Liver (tissue), 9 donors: Measurements from ENCODE around the gene TWNK. TPM values are rescaled to one million over a fixed set of nuclear protein-coding genes. Genes with fewer than 3 reads are reported as not detected.

Source experiments
- DNase-seq: peaks from one replicate; pipeline ENCODE4 v3.0.0-alpha.2; 2017; ENCODE audit warnings: low spot score
- H3K27ac ChIP-seq, 2 donors: one replicate each; pipeline ENCODE4 v1.7.0; 2013; ENCODE audit warnings: inconsistent platforms in 2 of 2, low read length in 2 of 2, control low read depth in 1 of 2, low read depth in 1 of 2, mild to moderate bottlenecking in 1 of 2
- H3K27me3 ChIP-seq, 4 donors: one replicate each; pipeline versions ENCODE4 v1.6.1 to v1.7.0; 2013; ENCODE audit warnings: low read length in 3 of 4, inconsistent platforms in 1 of 4, mild to moderate bottlenecking in 1 of 4, moderate library complexity in 1 of 4; ENCODE audit not compliant: control insufficient read depth in 4 of 4, insufficient read depth in 4 of 4
- H3K36me3 ChIP-seq, 4 donors: one replicate each; pipeline versions ENCODE4 v1.6.1 to v1.7.0; 2013; ENCODE audit warnings: low read length in 3 of 4, mild to moderate bottlenecking in 3 of 4, low read depth in 1 of 4, moderate library complexity in 1 of 4; ENCODE audit not compliant: control insufficient read depth in 4 of 4, insufficient read depth in 3 of 4
- H3K4me1 ChIP-seq, 4 donors: one replicate each; pipeline versions ENCODE4 v1.6.1 to v1.7.0; 2013; ENCODE audit warnings: low read length in 3 of 4, mild to moderate bottlenecking in 3 of 4, moderate library complexity in 1 of 4; ENCODE audit not compliant: control insufficient read depth in 4 of 4, insufficient read depth in 4 of 4
- H3K4me3 ChIP-seq, 3 donors: one replicate each; pipeline versions ENCODE4 v1.6.1 to v1.7.0; 2013; ENCODE audit warnings: low read length in 3 of 3, control low read depth in 1 of 3, low read depth in 1 of 3, mild to moderate bottlenecking in 1 of 3
- H3K9ac ChIP-seq, 2 donors: one replicate each; pipeline ENCODE4 v1.7.0; 2013; ENCODE audit warnings: low read length in 2 of 2, mild to moderate bottlenecking in 2 of 2, moderate library complexity in 2 of 2, control low read depth in 1 of 2, low read depth in 1 of 2
- H3K9me3 ChIP-seq, 4 donors: one replicate each; pipeline versions ENCODE4 v1.6.1 to v1.7.0; 2013; ENCODE audit warnings: low read length in 3 of 4; ENCODE audit not compliant: control insufficient read depth in 4 of 4
- EGR1 ChIP-seq, 2 donors: IDR thresholded peaks; 2 replicates each; pipeline ENCODE4 v1.6.1; 2016 to 2018; ENCODE audit warnings: antibody characterized with exemption in 2 of 2, low read depth in 2 of 2
- FOXA1 ChIP-seq: IDR thresholded peaks from 2 replicates; pipeline ENCODE4 v1.6.1; 2016; ENCODE audit warnings: antibody characterized with exemption
- FOXA2 ChIP-seq: IDR thresholded peaks from 2 replicates; pipeline ENCODE4 v1.6.1; 2016; ENCODE audit warnings: antibody characterized with exemption
- GABPA ChIP-seq, 2 donors: IDR thresholded peaks in 1 of 2; conservative IDR thresholded peaks in 1 of 2; 2 replicates each; pipeline ENCODE4 v1.6.1; 2016; ENCODE audit warnings: antibody characterized with exemption in 2 of 2, mild to moderate bottlenecking in 1 of 2, moderate library complexity in 1 of 2
- NR2F2 ChIP-seq: IDR thresholded peaks from 2 replicates; pipeline ENCODE4 v1.6.1; 2016; ENCODE audit warnings: antibody characterized with exemption
- REST ChIP-seq: IDR thresholded peaks from 2 replicates; pipeline ENCODE4 v1.6.1; 2016; ENCODE audit warnings: antibody characterized with exemption, mild to moderate bottlenecking
- RXRA ChIP-seq, 2 donors: IDR thresholded peaks; 2 replicates each; pipeline ENCODE4 v1.6.1; 2017 to 2018; ENCODE audit warnings: antibody characterized with exemption in 2 of 2, mild to moderate bottlenecking in 1 of 2
- SP1 ChIP-seq: IDR thresholded peaks from 2 replicates; pipeline ENCODE4 v1.6.1; 2018; ENCODE audit warnings: antibody characterized with exemption, mild to moderate bottlenecking
- TAF1 ChIP-seq: conservative IDR thresholded peaks from 2 replicates; pipeline ENCODE4 v1.6.1; 2016; ENCODE audit warnings: antibody characterized with exemption, mild to moderate bottlenecking
- YY1 ChIP-seq: IDR thresholded peaks from 2 replicates; pipeline ENCODE4 v1.6.1; 2016; ENCODE audit warnings: antibody characterized with exemption, mild to moderate bottlenecking
- ZBTB33 ChIP-seq: IDR thresholded peaks from 2 replicates; pipeline ENCODE4 v1.6.1; 2016; ENCODE audit warnings: antibody characterized with exemption
- WGBS: extraction: QIAGEN DNeasy Blood & Tissue Kit; methylation state at CpG from one replicate; pipeline ENCODE4 v1.1.7; 2013; 5-methylcytosine and 5-hydroxymethylcytosine counted together
- polyA plus RNA-seq, 2 donors: library from polyadenylated mRNA; stranded (reverse) in 1 of 2; unstranded in 1 of 2; fragments of 200-250 nt in 1 of 2; fragments of >200 nt in 1 of 2; fragmentation: Nextera tagmentation in 1 of 2; extraction: Ambion mirVana in 1 of 2; gene quantifications; one replicate each; pipeline versions ENCODE4 v1.2.1 to v1.2.3, GENCODE V29; 2013 to 2015
- total RNA-seq, 2 donors: library from RNA; depleted of rRNA; stranded (reverse); fragments of >200 nt; gene quantifications; one replicate each; pipeline ENCODE4 v1.2.3, GENCODE V29; 2014
- TF ChIP-seq, protein P1 (sequence below): IDR thresholded peaks from 2 replicates; pipeline ENCODE4 v1.6.1; 2016; ENCODE audit warnings: antibody characterized with exemption
- TF ChIP-seq, protein P2 (sequence below): IDR thresholded peaks from 2 replicates; pipeline ENCODE4 v1.6.1; 2016; ENCODE audit warnings: antibody characterized with exemption
- TF ChIP-seq, protein P3 (sequence below): fragments of 150-350 bp; IDR thresholded peaks from 2 replicates; pipeline ENCODE4 v1.5.1; 2017; ENCODE audit warnings: improper control_type of control experiment, low read depth, low read length; ENCODE audit not compliant: missing input control
- donor health status: healthy.
- donor health status: healthy.
- donor health status: healthy.
- donor health status: healthy.
- donor health status: healthy.

Gene TWNK
- total and polyA plus RNA-seq, 4 donors, result 1.6 to 6.2 (median 4.4) TPM

DNA sequence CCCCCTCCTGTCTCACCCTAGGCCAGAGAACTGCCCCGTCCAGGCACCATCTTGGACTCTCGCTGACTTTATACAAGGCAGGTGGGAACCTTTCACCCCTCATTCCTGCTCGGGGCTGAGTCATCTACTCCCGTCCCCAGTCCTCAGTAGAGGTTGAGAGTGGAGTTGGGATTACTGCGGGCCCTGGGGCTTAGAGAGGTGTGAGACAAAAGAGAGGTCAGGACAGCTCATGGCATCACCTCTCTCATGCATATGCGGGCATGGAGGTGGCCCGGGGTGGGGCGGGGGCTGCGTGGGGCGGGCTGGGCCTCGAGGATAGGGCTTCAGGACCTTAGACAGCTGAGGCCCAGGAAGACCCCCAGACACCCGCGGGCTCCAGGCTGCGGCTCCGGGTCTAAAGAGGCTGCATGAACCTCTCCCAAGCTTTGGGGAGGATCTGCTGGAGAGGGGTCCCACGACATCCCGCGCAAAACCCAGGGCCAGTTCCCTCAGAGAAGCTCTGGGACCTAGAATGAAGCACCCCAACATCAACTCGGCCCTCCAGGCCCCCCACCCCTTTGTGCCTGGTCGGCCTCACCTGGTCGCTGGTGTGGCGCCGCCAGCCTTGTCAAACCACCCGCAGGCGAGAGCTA is 43.3 kb downstream of the TWNK start:
- H3K27me3 ChIP-seq, result no peaks in the 10 kb centered on the region
- no peak for DNase-seq
- no peaks in the 10 kb centered on the region for H3K9me3 ChIP-seq
- 17% methylated on average over 25 of the region's 25 CpGs for WGBS
- H3K27ac ChIP-seq, result no peak overlapping the region
- peak overlapping the region in 2 of 3 donors; percentile 67 to 83 for H3K4me3 ChIP-seq
- H3K9ac ChIP-seq, result no peak overlapping the region
- H3K4me1 ChIP-seq, result peaks cover 4 to 24% (median 18%) of the 10 kb centered on the region in 4 donors
- H3K36me3 ChIP-seq, result peaks cover 0 to 3% (median 0%) of the 10 kb centered on the region in 4 donors
- TF ChIP-seq, protein P1, sequence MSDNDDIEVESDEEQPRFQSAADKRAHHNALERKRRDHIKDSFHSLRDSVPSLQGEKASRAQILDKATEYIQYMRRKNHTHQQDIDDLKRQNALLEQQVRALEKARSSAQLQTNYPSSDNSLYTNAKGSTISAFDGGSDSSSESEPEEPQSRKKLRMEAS, result no peak
- TF ChIP-seq GABPA (IDR thresholded peaks at IDR 0.05 in 1 of 2, conservative IDR thresholded peaks at IDR 0.05 in 1 of 2), result no peak
- no peak for TF ChIP-seq FOXA1
- TF ChIP-seq FOXA2, result no peak
- TF ChIP-seq NR2F2, result no peak
- no peak for TF ChIP-seq SP1
- TF ChIP-seq, protein P2, sequence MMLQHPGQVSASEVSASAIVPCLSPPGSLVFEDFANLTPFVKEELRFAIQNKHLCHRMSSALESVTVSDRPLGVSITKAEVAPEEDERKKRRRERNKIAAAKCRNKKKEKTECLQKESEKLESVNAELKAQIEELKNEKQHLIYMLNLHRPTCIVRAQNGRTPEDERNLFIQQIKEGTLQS, result no peak
- TF ChIP-seq RXRA (IDR thresholded peaks at IDR 0.05), result no peak
- no peak for TF ChIP-seq TAF1
- TF ChIP-seq ZBTB33, result no peak
- TF ChIP-seq, protein P3, sequence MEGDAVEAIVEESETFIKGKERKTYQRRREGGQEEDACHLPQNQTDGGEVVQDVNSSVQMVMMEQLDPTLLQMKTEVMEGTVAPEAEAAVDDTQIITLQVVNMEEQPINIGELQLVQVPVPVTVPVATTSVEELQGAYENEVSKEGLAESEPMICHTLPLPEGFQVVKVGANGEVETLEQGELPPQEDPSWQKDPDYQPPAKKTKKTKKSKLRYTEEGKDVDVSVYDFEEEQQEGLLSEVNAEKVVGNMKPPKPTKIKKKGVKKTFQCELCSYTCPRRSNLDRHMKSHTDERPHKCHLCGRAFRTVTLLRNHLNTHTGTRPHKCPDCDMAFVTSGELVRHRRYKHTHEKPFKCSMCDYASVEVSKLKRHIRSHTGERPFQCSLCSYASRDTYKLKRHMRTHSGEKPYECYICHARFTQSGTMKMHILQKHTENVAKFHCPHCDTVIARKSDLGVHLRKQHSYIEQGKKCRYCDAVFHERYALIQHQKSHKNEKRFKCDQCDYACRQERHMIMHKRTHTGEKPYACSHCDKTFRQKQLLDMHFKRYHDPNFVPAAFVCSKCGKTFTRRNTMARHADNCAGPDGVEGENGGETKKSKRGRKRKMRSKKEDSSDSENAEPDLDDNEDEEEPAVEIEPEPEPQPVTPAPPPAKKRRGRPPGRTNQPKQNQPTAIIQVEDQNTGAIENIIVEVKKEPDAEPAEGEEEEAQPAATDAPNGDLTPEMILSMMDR, result no peak
- TF ChIP-seq REST, result no peak

- Histone ChIP-seq H3K9me3 (no peaks in the 10 kb centered on the region), H3K9ac (peak within 1 kb of the TSS in 1 of 2 donors; percentile 60), H3K4me3 (peak within 1 kb of the TSS; percentile 60 to 83 (median 67)), H3K4me1 (peaks cover 4 to 24% (median 18%) of the 10 kb centered on the region in 4 donors), H3K27ac (peak within 1 kb of the TSS; percentile 73 to 87), H3K27me3 (no peaks in the 10 kb centered on the region), H3K36me3 (peaks cover 0 to 3% (median under 1%) of the 10 kb centered on the region in 4 donors)
- peak; percentile 89 for TF ChIP-seq SP1
- peak; percentile 67 to 72 for TF ChIP-seq EGR1 (IDR thresholded peaks at IDR 0.05; ENCODE audit: low read depth in 2 of 2)
- TF ChIP-seq YY1, result peak; percentile 21
- peak in 1 of 2 donors; percentile 15 for TF ChIP-seq GABPA (IDR thresholded peaks at IDR 0.05 in 1 of 2, conservative IDR thresholded peaks at IDR 0.05 in 1 of 2)
- no peak for TF ChIP-seq REST
- under 1% methylated on average over 38 of the region's 38 CpGs for WGBS
- peak; percentile 96 for DNase-seq
Measured at GRCh38 chr10:101031128-101031795, 43.9 kb downstream of the TWNK start, which contains the start of the genes PDZD7 and SFXN3. Gene PDZD7 (minus strand): TSS chr10:101031129. CDS start chr10:101030219, 910 bp downstream. Gene SFXN3 (plus strand): TSS chr10:101031234. CDS start chr10:101034695, 3,461 bp downstream.
